HG02642 (cell line): Measurements from ENCODE around the gene DPF3.
A peak's percentile ranks its signal among the peaks of the same experiment; 100 is the strongest.

Experiments used
- ATAC-seq: cut with Tn5 transposase; IDR thresholded peaks from one replicate; pipeline ENCODE4 v1.9.1; 2021; ENCODE audit warnings: mild to moderate bottlenecking; ENCODE audit not compliant: unreplicated experiment, poor library complexity

The DPF3 gene

DNA sequence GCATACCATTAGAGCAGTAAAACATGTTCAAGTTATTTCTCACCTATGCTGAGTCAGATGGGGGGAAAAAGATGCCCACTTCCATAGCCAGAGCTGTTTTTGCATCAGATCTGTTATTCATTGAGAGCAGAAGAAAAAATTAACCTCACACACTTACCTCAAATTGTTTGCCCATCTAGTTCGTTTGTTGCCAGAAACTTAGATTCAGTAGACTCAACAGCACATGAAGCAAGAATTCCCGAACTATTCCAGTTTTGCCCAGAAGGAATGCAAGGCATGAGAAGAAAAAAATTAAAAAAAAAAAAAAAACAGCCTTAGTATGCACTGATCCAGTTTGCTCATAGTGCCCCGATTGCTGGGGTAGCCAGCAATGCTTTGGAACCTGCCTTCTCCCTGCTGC, 12.4 kb upstream of the DPF3 start:
- no peak for ATAC-seq

DNA sequence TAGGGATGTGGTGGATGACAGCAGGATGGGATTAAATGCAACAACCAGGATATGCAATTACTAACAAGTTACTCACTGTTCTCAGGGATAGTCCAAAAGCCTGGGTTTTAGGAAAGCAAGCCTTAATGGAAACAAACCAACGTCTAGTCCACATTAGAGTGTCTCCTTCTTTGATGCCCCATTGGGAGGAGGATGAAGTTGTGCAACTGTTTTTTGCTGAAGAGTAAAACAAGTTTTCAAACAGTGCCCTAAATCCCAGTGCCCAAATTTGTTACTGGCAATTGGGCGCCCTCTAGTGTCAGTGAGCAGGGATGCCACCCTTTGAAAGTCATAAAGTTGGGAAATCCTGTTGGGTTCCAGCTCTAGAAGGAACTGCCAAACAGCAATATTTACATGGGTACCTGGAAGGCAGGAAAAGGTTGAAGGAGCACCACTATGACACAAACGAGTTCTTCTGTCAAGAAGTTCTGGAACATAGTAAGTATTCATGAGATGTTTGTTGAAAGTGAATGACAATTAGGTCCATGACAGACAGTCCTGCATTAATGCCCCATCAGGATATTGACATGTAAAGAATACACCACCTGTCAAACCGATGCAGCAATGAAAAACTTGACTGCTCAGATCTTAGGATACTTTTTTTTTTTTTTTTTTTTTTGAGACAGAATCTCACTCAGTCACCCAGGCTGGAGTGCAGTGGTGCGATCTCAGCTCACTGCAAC, 11.1 kb upstream of the DPF3 start:
- ATAC-seq, result no peak

DNA sequence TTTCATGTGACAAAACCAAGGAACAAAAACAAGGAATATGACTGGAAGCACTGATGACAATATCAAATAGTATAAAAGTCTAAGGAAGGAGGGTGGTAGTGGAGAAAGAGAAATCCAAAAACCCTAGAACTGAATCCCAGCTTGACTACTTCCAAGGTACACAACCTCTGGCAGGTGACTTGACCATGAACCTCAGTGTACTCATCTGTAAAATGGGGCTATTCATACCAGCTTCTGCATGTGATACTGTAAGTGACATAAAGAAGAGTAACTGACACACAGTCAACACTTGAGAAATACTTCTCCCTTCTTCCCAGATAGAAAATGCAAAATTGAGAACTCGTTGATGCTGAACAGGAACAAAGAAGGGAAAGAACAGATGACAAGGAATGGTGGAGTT, 10.3 kb upstream of the DPF3 start:
- ATAC-seq, result no peak

DNA sequence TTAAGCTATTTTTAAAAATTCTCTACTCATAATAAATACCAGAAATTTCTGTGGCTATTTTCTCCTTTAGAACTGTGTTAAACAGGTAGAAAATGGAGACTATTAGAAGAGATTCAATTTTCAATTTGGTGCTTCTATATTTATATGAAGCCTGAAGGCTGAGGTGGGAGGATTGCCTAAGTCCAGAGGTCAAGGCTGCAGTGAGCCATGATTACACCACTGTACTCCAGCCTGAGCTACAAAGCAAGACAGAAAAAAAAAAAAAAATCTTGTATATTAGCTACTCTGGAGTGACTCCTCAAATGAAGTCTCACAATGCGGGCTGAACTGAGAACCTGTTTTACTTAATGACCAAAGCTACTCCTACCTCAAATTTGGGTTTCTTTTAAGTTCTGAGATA, 9.8 kb upstream of the DPF3 start:
- no peak for ATAC-seq

DNA sequence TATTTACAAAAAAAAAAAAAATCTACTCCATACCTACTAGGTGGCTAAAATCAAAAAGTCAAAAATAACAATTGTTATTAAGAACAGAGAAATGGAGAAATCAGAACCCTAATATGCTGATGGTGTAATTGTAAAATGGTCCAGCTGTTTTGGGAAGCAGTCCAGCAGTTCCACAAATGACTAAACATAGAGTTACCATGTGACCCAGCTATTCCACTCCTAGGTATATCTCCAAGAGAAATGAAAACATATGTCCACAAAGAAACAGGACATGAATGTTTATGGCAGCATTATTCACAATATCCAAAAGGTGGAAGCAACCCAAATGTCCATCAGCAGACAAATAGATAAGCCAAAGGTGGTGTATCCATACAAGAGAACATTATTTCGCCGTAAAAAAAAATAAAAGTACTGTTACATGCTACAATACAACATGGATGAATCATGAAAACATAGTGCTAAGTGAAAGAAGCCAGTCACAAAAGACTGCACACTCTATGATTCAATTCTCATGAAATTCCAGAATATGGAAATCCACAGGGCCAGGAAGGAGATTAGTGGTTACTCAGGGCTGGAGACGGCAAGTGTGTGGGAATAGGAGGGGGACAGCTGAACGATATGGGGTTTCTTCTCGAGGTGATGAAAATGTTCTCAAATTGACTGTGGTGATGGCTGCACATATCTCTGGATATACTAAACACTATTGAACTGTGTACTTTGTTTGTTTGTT, 9.1 kb upstream of the DPF3 start:
- ATAC-seq, result no peak

DNA sequence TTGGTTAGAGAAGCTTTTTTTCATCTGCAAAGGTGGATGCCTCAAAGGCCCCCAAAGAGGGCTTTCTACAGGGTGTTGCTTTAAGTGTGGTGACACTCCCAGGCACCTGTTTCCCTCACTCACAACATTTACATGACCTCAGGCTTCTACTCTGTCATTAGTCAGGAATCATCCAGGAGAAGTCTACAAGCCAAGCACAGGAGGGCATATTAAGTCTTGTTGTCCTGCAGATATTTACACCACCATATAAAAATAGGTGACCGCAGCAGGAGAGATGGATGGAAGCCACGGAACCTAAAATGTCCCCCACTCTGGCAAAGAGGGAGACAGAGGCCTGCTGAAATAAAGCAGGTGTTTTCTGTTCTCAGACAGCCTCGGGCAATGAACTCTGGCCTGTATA, 7.5 kb upstream of the DPF3 start:
- no peak for ATAC-seq

DNA sequence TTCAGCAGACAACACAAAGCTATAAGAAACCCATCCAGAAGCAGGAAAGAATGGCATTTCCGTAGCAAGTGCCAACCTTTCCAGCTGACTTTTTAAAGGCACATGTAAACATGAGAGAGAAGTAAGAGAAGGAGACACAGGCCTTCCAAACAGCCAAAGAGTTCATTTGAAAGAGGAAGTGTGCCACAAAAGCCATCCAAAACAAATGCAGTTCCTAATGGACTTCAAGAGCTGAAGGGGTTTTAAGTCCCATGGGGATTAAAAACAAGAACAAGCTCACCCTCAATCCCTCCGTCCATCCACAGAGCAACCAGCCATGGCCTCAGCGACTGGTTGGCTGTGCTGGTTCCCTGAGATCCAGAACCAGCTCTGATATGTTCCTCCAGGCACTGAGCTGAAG, 4.5 kb upstream of the DPF3 start:
- no peak for ATAC-seq

DNA sequence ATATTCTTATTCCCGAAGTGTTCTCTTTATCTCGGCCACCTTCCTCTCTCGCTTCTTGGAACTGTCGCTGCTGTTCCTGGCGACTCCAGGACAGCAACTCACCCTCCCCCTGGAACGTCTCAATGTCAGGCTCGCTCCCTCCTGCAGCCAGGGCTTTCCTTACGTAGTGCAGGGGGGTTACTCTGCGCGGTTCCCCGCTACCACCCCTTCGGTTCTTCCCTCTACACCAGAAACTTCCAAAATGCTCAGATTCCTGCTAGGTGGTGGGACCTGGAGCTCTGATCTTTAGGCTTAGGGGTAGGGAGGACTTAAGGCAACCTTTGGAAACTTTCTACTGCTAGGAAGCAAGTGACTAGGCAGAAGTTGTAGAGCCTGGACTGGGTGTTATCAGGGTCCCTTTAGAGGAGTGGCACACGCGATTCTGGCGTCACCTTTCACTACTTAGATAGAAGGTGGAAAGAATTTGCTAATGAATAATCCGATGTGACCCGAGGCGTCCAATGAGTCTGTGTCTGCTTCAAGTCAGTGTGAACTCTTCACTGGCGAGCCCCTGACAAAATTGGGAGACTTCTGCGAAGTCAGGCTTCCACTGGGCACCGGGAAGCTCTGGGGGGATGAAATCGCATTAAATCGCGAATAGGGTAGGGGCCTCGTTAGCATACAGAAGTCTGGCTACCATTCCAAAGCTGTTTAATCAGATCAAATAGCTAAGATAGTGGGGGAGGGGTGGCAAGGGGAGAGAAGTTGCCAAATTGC, 900 bp upstream of the DPF3 start:
- no peak for ATAC-seq

DNA sequence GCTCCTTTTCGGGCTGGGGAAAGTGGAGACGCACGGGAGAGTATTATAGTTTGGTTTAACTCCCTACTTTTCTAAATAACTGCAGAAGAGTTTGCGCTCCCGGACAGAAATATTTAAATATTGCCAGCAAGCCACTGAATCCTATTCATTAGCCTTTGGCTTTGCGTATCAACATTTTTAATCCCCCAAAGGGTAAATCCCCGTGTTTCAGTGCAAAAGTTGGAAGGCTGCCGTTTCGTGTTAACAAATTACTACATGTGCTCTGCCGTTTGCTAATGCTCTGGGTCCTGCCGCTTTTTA, 372 bp upstream of the DPF3 start:
- no peak for ATAC-seq

DNA sequence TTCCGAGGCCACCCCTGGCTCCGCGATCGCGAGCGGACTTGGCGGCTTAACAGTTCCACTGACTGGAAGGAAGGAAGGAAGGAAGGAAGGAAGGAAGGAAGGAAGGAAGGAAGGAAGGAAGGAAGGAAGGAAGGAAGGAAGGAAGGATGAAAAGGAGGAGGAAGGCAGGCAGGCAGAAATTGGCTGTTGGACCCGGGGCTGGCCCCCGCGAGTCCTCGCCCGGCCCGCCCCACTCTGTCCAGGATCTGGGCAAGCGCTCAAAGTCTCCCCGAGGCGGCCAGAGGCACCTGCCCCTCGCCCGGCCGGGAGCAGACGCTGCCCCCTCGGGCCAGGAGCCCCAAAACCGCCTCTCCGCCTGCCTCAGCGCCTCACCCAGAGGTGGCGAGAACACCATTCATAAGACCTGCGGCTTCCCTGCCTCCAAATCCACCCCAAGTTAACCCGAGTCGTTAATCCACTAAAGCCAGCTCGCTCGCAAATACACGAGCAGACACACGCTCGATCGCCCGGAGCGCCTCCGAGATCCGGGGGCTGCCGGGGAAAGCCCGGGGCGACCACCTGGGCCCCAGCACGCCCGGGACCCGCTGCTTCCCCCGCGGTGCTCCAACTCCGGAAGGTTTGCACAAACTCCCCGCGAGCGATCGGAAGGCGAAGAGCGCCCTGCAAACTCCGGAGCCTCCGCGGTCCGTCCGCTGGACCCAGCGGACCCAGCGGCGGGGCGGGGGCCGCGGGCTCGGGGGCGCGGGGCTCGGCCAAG, 844 bp downstream of the DPF3 start:
- ATAC-seq, result peak; percentile 20

DNA sequence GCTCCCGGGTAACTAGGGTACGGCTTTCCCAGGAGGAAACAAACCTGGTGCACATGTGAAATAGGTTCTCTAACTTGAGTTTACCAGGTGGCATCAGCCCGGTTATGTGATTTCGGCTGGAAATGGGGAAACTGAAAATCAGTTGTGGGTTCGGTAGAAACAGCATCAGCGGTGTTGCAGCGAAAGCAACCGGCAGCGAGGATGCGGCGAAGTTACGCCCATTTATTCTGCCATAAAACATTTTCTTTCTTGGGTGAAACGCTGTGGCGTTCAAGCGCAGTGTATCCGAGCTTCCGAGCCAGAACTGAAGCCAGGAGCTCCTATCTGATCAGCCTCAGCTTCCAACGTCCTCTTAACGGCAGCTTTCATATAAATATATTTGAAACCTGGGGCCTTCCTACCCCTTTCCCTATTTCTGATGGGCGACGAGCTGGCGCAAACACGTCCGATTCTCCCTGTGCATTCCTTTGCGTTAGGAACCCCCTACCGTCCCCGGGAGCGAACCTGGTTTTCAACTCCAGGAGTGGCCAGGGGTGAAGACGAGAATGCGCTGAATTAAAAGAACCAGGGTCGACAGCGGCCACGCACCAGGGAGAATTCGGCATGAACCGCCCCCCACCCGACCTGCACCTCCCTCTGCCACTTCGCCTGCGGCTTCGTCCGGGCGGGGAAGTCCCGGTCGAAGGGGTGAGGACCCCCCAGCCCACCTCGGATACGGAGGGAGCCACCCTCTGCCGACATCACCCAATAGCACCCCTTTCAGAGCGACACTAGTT, 1.6 kb downstream of the DPF3 start:
- no peak for ATAC-seq

DNA sequence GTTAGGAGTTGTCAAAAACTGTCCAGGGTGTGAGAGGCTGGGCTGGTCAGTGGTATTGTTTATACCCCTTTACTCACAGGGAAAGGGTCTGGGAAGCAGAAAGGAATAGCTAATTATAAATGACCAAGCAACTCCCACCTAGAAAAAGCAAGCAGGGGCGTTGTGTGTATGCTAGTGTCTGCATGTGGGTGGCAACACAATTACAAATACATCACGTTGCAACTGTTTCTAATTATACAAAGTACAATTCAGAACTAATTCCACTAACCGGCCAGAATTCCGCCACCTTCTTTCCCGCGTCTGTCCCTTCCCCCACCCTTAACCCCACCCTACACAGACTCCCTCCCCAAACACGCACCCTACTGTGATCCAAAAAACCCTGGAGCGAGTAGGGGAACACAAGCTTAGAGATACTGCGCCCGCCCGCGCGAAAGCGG, 2.2 kb downstream of the DPF3 start:
- ATAC-seq, result no peak

DNA sequence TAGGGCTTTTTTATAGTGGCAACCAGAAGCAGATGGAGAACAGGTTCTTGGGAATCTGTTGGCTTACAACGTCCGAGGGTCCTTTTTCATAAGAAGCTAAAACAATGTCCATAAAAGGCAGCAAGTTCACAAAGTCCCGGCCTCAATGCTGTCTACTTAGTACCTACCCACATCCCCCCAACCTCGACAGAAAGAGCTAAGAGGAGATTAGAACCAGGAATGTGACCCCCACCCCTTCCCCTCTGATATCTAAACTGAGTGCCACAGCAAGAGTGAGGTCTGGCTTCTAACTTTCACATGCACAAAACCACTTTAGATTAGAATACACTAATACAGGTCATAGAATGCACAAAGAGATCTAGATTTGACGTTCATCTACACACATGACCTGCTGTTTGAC, 4.5 kb downstream of the DPF3 start:
- ATAC-seq, result no peak

DNA sequence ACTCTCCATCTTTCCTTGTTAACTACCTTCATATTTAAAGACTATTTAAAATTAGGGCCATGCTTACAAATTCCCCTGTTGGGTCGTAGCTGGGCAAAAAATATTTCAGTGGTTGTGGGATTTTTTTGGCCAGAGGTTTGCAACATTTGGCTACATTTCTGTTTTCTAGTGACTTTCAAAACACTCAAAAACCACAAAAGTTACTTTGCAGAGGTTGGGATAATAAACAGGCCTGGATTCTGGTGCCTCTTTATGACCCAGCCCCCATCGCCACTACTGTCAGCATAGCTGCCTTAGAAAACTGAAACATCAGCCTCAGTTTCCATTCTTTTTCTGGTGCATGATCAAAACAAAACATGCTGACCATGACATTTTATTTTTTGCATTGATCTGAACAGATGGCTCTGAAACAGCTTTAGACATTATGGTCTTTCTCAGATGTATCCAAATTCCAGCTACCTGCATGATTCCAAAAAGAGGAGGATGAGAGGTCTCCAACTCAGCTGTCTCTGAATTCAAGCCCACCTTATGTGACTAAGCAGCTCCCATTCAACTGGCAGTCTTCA, 5.2 kb downstream of the DPF3 start:
- no peak for ATAC-seq

DNA sequence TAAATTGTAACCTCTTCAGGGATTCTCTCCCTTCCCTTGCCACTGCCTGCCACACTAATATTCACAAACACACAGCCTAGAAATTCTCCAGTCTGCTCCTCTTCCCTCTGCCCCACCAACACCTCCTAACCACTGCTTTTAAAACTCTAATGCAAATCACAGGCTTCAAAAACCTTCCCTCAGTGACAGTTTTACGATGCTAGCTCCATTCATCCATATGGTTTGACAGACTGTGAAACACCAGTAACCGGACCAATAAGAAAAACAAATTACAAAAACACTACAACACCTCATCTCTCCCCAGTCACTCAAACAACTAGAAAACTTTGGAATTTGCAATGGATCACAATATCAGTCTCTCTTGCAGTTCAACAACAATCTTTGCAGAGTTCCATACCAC, 5.7 kb downstream of the DPF3 start:
- no peak for ATAC-seq

DNA sequence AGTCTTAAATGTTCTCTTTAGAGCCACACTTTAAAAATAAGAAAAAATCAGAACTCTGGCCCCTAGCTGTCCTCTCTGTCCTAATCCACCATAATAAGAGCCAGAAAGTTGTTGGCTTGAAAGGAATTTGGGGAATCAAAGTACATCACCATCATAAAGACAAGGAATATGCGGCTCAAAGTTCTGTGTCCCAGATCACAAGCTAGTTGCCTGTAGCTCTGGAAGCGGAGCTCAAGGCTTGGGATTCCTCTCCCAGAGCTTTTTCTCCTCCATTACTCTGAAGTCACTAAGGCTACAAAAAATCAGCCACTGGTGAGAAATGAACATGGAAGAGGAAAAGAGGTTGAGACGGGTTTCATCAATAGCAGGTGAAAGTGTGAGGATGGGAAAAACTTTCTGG, 6.4 kb downstream of the DPF3 start:
- no peak for ATAC-seq

DNA sequence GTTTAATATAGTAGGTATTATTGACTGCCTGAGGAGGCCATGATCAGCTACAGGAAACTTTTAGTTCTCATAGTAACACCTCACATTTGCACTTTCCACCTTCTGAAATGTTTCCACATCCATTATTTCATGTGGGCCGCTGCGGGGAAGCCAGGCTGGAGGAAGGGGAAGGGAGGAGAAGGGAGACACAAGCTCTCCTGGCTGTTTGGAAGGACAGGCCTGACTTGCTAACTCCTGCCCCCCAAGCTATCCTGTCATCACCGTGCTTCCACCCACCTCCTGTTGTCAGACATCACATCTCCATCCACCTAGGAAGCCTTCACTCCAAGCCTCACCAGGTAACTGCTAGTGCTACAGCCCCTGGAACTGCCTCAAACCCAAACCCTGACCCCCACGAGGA, 9.5 kb downstream of the DPF3 start:
- ATAC-seq, result no peak

DNA sequence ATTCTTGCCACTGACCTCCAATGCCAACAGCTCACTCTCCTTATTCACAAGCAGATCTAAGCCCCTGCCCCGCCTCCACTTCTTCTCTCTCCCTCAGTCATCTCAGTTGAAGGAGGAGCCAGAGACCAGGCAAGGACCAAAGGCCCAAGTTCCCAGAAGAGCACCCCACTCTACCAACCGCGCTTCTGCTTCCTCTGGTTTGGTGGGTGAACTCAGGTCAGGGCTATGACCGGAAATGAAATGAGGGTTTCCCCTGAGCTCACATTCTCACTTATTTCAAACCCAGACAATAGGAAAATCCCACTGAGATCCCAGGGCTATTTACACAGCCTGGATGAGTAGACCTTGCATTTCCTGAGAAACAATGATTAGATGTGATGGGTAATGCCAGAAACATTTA, 9.9 kb downstream of the DPF3 start:
- ATAC-seq, result no peak

DNA sequence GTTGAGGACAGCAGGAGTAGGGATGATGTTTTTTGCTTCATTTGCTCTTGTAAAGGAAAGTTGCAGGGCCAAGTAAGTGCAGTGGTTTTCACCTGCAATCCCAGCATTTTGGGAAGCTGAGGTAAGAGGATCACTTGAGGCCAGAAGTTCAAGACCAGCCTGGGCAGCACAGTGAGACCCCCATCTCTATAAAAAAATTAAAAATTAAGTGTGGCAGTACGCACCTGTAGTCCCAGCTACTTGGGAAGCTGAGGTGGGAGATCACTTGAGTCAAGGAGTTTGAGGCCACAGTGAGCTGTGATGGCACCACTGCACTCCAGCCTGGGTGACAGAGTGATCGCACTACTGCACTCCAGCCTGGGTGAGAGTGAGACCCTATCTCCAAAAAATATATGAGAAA, 10.8 kb downstream of the DPF3 start:
- ATAC-seq, result no peak

DNA sequence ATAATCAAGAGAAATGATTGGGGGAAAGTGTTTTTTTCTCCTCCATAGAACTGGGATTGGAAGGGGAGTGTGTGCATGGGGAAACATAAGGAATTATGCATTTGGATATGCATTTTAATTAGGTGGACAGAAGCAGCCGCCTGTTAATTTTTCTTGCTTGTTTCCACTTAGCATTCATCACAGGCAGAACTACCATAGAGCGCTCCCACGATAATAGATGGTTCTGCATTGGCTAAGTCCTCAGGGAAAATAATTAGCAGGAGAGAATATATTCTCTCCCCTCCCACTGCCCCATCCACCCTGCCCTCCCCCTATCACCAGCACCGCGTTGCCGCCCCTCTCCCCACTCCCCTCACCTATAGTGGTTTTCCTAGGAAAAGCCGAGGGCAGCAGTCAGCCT, 11.4 kb downstream of the DPF3 start:
- no peak for ATAC-seq
